Left renal cortex interstitium (tissue), 4 donors: Measurements from ENCODE around the gene SPINT1. TPM values are rescaled to one million over a fixed set of nuclear protein-coding genes. Genes with fewer than 3 reads are reported as not detected.

ENCODE experiments used
- polyA plus RNA-seq, 4 donors: library from polyadenylated mRNA; unstranded; fragments of 120-200 nt; gene quantifications; one replicate each; pipeline ENCODE4 v1.2.1, GENCODE V29; 2013; ENCODE audit not compliant: insufficient read length in 4 of 4

Gene SPINT1
- polyA plus RNA-seq, 4 donors, result 62.6 to 78.0 (median 69.5) TPM

Other genes starting within 250 kb of the SPINT1 start
- 10 to 100 TPM; 14.6 to 28.5 (median 20.8) TPM for gene KNL1, start 249.8 kb upstream of the SPINT1 start, polyA plus RNA-seq
- gene RAD51, start 148.9 kb upstream of the SPINT1 start, polyA plus RNA-seq, result 10 to 100 TPM; 12.5 to 14.0 (median 13.2) TPM
- 10 to 100 TPM; 35.7 to 45.7 (median 43.2) TPM for gene RMDN3, start 88.8 kb upstream of the SPINT1 start, polyA plus RNA-seq
- gene GCHFR, start 80.0 kb upstream of the SPINT1 start, polyA plus RNA-seq, result 10 to 100 TPM; 41.0 to 51.6 (median 47.2) TPM
- 1 to 10 TPM; 1.6 to 4.9 (median 3.2) TPM for gene C15orf62, start 74.1 kb upstream of the SPINT1 start, polyA plus RNA-seq
- gene ZFYVE19, start 37.0 kb upstream of the SPINT1 start, polyA plus RNA-seq, result 10 to 100 TPM; 24.9 to 34.9 (median 28.5) TPM
- gene DNAJC17, start 36.6 kb upstream of the SPINT1 start, polyA plus RNA-seq, result 10 to 100 TPM; 38.0 to 45.4 (median 41.7) TPM
- under 1 TPM; 0.48 to 0.99 (median 0.70) TPM for gene PPP1R14D, start 15.3 kb upstream of the SPINT1 start, polyA plus RNA-seq
- gene RHOV, start 30.2 kb downstream of the SPINT1 start, polyA plus RNA-seq, result 1 to 10 TPM; 1.6 to 2.3 (median 1.8) TPM
- gene VPS18, start 50.4 kb downstream of the SPINT1 start, polyA plus RNA-seq, result 10 to 100 TPM; 16.8 to 19.9 (median 18.7) TPM
- 1 to 10 TPM; 6.9 to 8.4 (median 8.0) TPM for gene DLL4, start 85.3 kb downstream of the SPINT1 start, polyA plus RNA-seq
- gene CHAC1, start 109.4 kb downstream of the SPINT1 start, polyA plus RNA-seq, result 1 to 10 TPM; 3.1 to 4.9 (median 3.8) TPM